SK-N-SH (cell line): Measurements from ENCODE around the gene SEMA3C. TPM values are rescaled to one million over a fixed set of nuclear protein-coding genes. Genes with fewer than 3 reads are reported as not detected.

Source experiments
- CTCF ChIA-PET: fragments of 300-600, 350-600 bp; formaldehyde crosslinking; extraction: SDS; loops from one replicate; lab custom pipeline; 2021; lab: Yijun Ruan, JAX
- POLR2A ChIA-PET: fragments of 350-600 bp; sonication (Branson Sonifier 250); formaldehyde crosslinking; extraction: SDS; loops from one replicate; lab custom pipeline; 2020; ENCODE audit warnings: antibody characterized with exemption, inconsistent platforms; lab: Yijun Ruan, JAX
- DNase-seq: peaks from one replicate; pipeline ENCODE4 v3.0.0; 2012
- H2AFZ ChIP-seq: fragments of 200-600 bp; sonication (generic); 2 replicates; pipeline ENCODE4 v1.8.1; 2016; ENCODE audit warnings: antibody characterized with exemption, mild to moderate bottlenecking, low read depth
- H3F3A ChIP-seq: fragments of 200-600 bp; sonication (generic); replicated peaks from 2 replicates; pipeline ENCODE3; 2016; ENCODE audit warnings: antibody characterized with exemption, mild to moderate bottlenecking; ENCODE audit not compliant: insufficient read depth
- H3K27ac ChIP-seq, 2 experiments: fragments of 200-500 bp in 1 of 2; fragments of 200-600 bp in 1 of 2; sonication (Bioruptor generic) in 1 of 2; sonication (generic), shearing (Covaris generic) in 1 of 2; 2 replicates each; pipeline versions ENCODE4 v1.5.1 to v1.6.1; 2014 to 2016; ENCODE audit warnings: low read depth in 2 of 2, inconsistent platforms in 1 of 2, low read length in 1 of 2, mild to moderate bottlenecking in 1 of 2, mixed read lengths in 1 of 2
- H3K27me3 ChIP-seq: fragments of 200-600 bp; sonication (generic), shearing (Covaris generic); 2 replicates; pipeline ENCODE4 v1.6.1; 2016; ENCODE audit warnings: mixed run types; ENCODE audit not compliant: insufficient read depth
- H3K36me3 ChIP-seq, 2 experiments: fragments of 200-500 bp in 1 of 2; fragments of 200-600 bp in 1 of 2; sonication (Bioruptor generic) in 1 of 2; sonication (generic) in 1 of 2; replicated peaks in 1 of 2; 2 replicates each; pipeline versions ENCODE3 to v1.5.1; 2014 to 2016; ENCODE audit warnings: low read length in 1 of 2, mild to moderate bottlenecking in 1 of 2; ENCODE audit not compliant: insufficient read depth in 2 of 2, control insufficient read depth in 1 of 2
- H3K4me1 ChIP-seq, 2 experiments: fragments of 200-500 bp in 1 of 2; fragments of 200-600 bp in 1 of 2; sonication (Bioruptor generic) in 1 of 2; sonication (generic), shearing (Covaris generic) in 1 of 2; 2 replicates each; pipeline versions ENCODE4 v1.5.1 to v1.6.1; 2014 to 2016; ENCODE audit warnings: low read depth in 1 of 2, low read length in 1 of 2, mixed run types in 1 of 2; ENCODE audit not compliant: insufficient read depth in 2 of 2, control insufficient read depth in 1 of 2
- H3K4me2 ChIP-seq: fragments of 200-600 bp; sonication (generic), shearing (Covaris generic); 2 replicates; pipeline ENCODE4 v1.6.1; 2017; ENCODE audit warnings: mixed run types
- H3K4me3 ChIP-seq, 2 experiments: fragments of 200-500 bp in 1 of 2; fragments of 200-600 bp in 1 of 2; sonication (Bioruptor generic) in 1 of 2; sonication (generic), shearing (Covaris generic) in 1 of 2; 2 replicates each; pipeline versions ENCODE4 v1.5.1 to v1.8.1; 2014 to 2016; ENCODE audit warnings: low read depth in 2 of 2, inconsistent platforms in 1 of 2, low read length in 1 of 2, mild to moderate bottlenecking in 1 of 2, mixed read lengths in 1 of 2, moderate library complexity in 1 of 2
- H3K79me2 ChIP-seq: fragments of 200-600 bp; sonication (generic); 2 replicates; pipeline ENCODE4 v1.8.1; 2017; ENCODE audit warnings: mild to moderate bottlenecking; ENCODE audit not compliant: insufficient read depth
- H3K9ac ChIP-seq: fragments of 200-600 bp; sonication (generic); 2 replicates; pipeline ENCODE4 v1.6.1; 2017; ENCODE audit warnings: mixed run types
- H3K9me2 ChIP-seq: fragments of 200-600 bp; sonication (generic); 2 replicates; pipeline ENCODE4 v1.6.1; 2017; ENCODE audit warnings: mixed run types
- H3K9me3 ChIP-seq: fragments of 200-600 bp; sonication (generic); 2 replicates; pipeline ENCODE4 v1.6.1; 2017; ENCODE audit warnings: mixed run types, mild to moderate bottlenecking, moderate library complexity
- H4K20me1 ChIP-seq: fragments of 200-600 bp; sonication (generic); 2 replicates; pipeline ENCODE4 v1.6.1; 2017; ENCODE audit warnings: mild to moderate bottlenecking, mixed run types; ENCODE audit not compliant: insufficient read depth
- EP300 ChIP-seq, 2 experiments: IDR thresholded peaks; 2 replicates each; pipeline versions ENCODE4 v1.4.0 to v1.6.1; 2012; ENCODE audit warnings: borderline replicate concordance in 1 of 2, low read depth in 1 of 2, low read length in 1 of 2
- FOXJ3 ChIP-seq: sonication (generic); formaldehyde crosslinking; IDR thresholded peaks from 2 replicates; pipeline ENCODE4 v1.5.1; 2020; ENCODE audit warnings: mild to moderate bottlenecking, missing genetic modification reagents
- GABPA ChIP-seq: IDR thresholded peaks from 2 replicates; pipeline ENCODE4 v1.4.0; 2012; ENCODE audit warnings: low read depth, mild to moderate bottlenecking
- IRF3 ChIP-seq: fragments of 150-350 bp; IDR thresholded peaks from 2 replicates; pipeline ENCODE4 v1.6.1; 2016; ENCODE audit warnings: mild to moderate bottlenecking, low read depth, low read length
- MAX ChIP-seq: IDR thresholded peaks from 2 replicates; pipeline ENCODE4 v1.4.0; 2012; ENCODE audit warnings: low read depth
- POLR2AphosphoS5 ChIP-seq: IDR thresholded peaks from 2 replicates; pipeline ENCODE4 v1.6.1; 2012; ENCODE audit warnings: low read depth, low read length
- RCOR1 ChIP-seq: fragments of 150-350 bp; IDR thresholded peaks from 2 replicates; pipeline ENCODE4 v1.6.1; 2017; ENCODE audit warnings: antibody characterized with exemption, low read length
- RFX5 ChIP-seq: IDR thresholded peaks from 2 replicates; pipeline ENCODE4 v1.6.1; 2012; ENCODE audit warnings: mild to moderate bottlenecking, improper control_type of control experiment, low read length
- RXRA ChIP-seq: IDR thresholded peaks from 2 replicates; pipeline ENCODE4 v1.4.0; 2012; ENCODE audit warnings: low read depth, mild to moderate bottlenecking, borderline replicate concordance
- TCF12 ChIP-seq: IDR thresholded peaks from 2 replicates; pipeline ENCODE4 v1.4.0; 2012
- ZBTB33 ChIP-seq: IDR thresholded peaks from 2 replicates; pipeline ENCODE4 v1.4.0; 2012; ENCODE audit warnings: low read depth, borderline replicate concordance
- WGBS: methylation state at CpG from one replicate; pipeline ENCODE4 v1.1.6; 2017; ENCODE audit warnings: low lambda C conversion rate; 5-methylcytosine and 5-hydroxymethylcytosine counted together
- polyA plus RNA-seq, 3 experiments: library from polyadenylated mRNA; depleted of rRNA; stranded (reverse); fragments of >200 nt; gene quantifications; 2 replicates each; pipeline ENCODE4 v1.2.3, GENCODE V29; 2012
- TF ChIP-seq, protein P1 (sequence below): IDR thresholded peaks from 2 replicates; pipeline ENCODE4 v1.4.0; 2012; ENCODE audit warnings: low read depth, borderline replicate concordance
- TF ChIP-seq, protein P2 (sequence below): IDR thresholded peaks from 2 replicates; pipeline ENCODE4; 2012

Gene SEMA3C
- polyA plus RNA-seq, 1 of the 3 experiments (the other 2 are of a cell fraction) = 51.1 TPM

GRCh38 chr7:80774843-80775242 is 144.0 kb downstream of the SEMA3C start:
- no peaks in the 10 kb centered on the region for H4K20me1 ChIP-seq
- peaks cover 0 to 38% of the 10 kb centered on the region in 2 experiments; a peak in 2 of 4 replicates for H3K4me1 ChIP-seq
- H3F3A ChIP-seq = peaks cover 7% of the 10 kb centered on the region
- no peak overlapping the region for H2AFZ ChIP-seq
- peaks cover 10 to 39% of the 10 kb centered on the region in 2 experiments for H3K36me3 ChIP-seq
- H3K4me2 ChIP-seq = no peak overlapping the region
- POLR2A ChIA-PET = no interaction called here
- TF ChIP-seq RXRA (no peak), RFX5 (no peak), POLR2AphosphoS5 (no peak), RCOR1 (no peak), MAX (no peak), ZBTB33 (no peak), GABPA (no peak), IRF3 (no peak), FOXJ3 (CRISPR knock-in tag) (no peak), EP300 (IDR thresholded peaks at IDR 0.05; ENCODE audit: borderline replicate concordance in 1 of 2, low read depth in 1 of 2, low read length in 1 of 2) (no peak), TCF12 (no peak)
- TF ChIP-seq, protein P1, sequence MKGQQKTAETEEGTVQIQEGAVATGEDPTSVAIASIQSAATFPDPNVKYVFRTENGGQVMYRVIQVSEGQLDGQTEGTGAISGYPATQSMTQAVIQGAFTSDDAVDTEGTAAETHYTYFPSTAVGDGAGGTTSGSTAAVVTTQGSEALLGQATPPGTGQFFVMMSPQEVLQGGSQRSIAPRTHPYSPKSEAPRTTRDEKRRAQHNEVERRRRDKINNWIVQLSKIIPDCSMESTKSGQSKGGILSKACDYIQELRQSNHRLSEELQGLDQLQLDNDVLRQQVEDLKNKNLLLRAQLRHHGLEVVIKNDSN = no peak
- TF ChIP-seq, protein P2, sequence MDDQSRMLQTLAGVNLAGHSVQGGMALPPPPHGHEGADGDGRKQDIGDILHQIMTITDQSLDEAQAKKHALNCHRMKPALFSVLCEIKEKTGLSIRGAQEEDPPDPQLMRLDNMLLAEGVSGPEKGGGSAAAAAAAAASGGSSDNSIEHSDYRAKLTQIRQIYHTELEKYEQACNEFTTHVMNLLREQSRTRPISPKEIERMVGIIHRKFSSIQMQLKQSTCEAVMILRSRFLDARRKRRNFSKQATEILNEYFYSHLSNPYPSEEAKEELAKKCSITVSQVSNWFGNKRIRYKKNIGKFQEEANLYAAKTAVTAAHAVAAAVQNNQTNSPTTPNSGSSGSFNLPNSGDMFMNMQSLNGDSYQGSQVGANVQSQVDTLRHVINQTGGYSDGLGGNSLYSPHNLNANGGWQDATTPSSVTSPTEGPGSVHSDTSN = no peak
- 98% methylated on average over 1 of the region's 1 CpG for WGBS
- H3K9me2 ChIP-seq = no peaks in the 10 kb centered on the region
- H3K79me2 ChIP-seq = no peaks in the 10 kb centered on the region
- no peak overlapping the region for H3K4me3 ChIP-seq
- H3K9me3 ChIP-seq = no peaks in the 10 kb centered on the region
- peak overlapping the region in 1 of 2 experiments; percentile 68; a peak in 2 of 4 replicates for H3K27ac ChIP-seq
- DNase-seq = no peak
- no peaks in the 10 kb centered on the region for H3K27me3 ChIP-seq
- CTCF ChIA-PET = no interaction called here
- H3K9ac ChIP-seq = no peak overlapping the region
